ENCODE data around the gene KIF3C. TPM values are rescaled to one million over a fixed set of nuclear protein-coding genes. Genes with fewer than 3 reads are reported as not detected.
A peak's percentile ranks its signal among the peaks of the same experiment; 100 is the strongest.

KIF3C gene
- total RNA-seq, 2 donors from 2014 or later, result 42.9 to 51.4 TPM

GRCh38 chr2:25877431-25878360 is 104.6 kb downstream of the KIF3C start:
- Mint-ChIP-seq H3K27me3 (ENCODE audit: insufficient read depth) (peaks cover 17% of the 10 kb centered on the region), H3K4me1 (peaks cover 10% of the 10 kb centered on the region), H3K36me3 (ENCODE audit: low read depth) (peaks cover 7% of the 10 kb centered on the region), H3K9me3 (no peaks in the 10 kb centered on the region), H3K4me3 (peak overlapping the region; percentile 95), H3K27ac (peak overlapping the region; percentile 99)
- Histone ChIP-seq H3K4me1 (ENCODE audit: control insufficient read depth, insufficient read depth, low read length) (no peaks in the 10 kb centered on the region), H3K4me3 (ENCODE audit: low read length) (peak overlapping the region; percentile 87), H3K27me3 (ENCODE audit: control insufficient read depth, insufficient read depth, low read length, poor library complexity, severe bottlenecking) (peaks cover 4% of the 10 kb centered on the region), H3K9me3 (ENCODE audit: control insufficient read depth, low read length) (no peaks in the 10 kb centered on the region), H3K36me3 (ENCODE audit: control insufficient read depth, insufficient read depth, low read length) (peaks cover 16% of the 10 kb centered on the region), H3K27ac (ENCODE audit: low read depth, low read length) (peak overlapping the region; percentile 80), H3K9ac (ENCODE audit: extremely low read depth, low read length, poor library complexity, severe bottlenecking) (peak overlapping the region; percentile 94)
- TF ChIP-seq, protein P1, sequence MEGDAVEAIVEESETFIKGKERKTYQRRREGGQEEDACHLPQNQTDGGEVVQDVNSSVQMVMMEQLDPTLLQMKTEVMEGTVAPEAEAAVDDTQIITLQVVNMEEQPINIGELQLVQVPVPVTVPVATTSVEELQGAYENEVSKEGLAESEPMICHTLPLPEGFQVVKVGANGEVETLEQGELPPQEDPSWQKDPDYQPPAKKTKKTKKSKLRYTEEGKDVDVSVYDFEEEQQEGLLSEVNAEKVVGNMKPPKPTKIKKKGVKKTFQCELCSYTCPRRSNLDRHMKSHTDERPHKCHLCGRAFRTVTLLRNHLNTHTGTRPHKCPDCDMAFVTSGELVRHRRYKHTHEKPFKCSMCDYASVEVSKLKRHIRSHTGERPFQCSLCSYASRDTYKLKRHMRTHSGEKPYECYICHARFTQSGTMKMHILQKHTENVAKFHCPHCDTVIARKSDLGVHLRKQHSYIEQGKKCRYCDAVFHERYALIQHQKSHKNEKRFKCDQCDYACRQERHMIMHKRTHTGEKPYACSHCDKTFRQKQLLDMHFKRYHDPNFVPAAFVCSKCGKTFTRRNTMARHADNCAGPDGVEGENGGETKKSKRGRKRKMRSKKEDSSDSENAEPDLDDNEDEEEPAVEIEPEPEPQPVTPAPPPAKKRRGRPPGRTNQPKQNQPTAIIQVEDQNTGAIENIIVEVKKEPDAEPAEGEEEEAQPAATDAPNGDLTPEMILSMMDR (conservative IDR thresholded peaks at IDR 0.05), result no peak
- whole genome bisulfite sequencing, 2 experiments (ENCODE audit: insufficient coverage in 1 of 2, insufficient read length in 1 of 2), result 0% methylated on average over 20 to 64 of the region's 64 CpGs
- DNase-seq, result peak; percentile 81

Other genes with a start within 250 kb of the KIF3C start
- 10 to 100 TPM; 33.2 to 41.7 TPM for gene ASXL2, start 104.0 kb downstream of the KIF3C start, total RNA-seq
- gene RAB10, start 51.6 kb upstream of the KIF3C start, total RNA-seq, result 100 to 1,000 TPM; 115 to 121 TPM
- gene GAREM2, start 190.6 kb upstream of the KIF3C start, total RNA-seq, result 1 to 10 TPM; 6.0 to 8.1 TPM